ENCODE data around the gene MAP2K5.
A peak's percentile ranks its signal among the peaks of the same experiment; 100 is the strongest.

MAP2K5 gene

DNA sequence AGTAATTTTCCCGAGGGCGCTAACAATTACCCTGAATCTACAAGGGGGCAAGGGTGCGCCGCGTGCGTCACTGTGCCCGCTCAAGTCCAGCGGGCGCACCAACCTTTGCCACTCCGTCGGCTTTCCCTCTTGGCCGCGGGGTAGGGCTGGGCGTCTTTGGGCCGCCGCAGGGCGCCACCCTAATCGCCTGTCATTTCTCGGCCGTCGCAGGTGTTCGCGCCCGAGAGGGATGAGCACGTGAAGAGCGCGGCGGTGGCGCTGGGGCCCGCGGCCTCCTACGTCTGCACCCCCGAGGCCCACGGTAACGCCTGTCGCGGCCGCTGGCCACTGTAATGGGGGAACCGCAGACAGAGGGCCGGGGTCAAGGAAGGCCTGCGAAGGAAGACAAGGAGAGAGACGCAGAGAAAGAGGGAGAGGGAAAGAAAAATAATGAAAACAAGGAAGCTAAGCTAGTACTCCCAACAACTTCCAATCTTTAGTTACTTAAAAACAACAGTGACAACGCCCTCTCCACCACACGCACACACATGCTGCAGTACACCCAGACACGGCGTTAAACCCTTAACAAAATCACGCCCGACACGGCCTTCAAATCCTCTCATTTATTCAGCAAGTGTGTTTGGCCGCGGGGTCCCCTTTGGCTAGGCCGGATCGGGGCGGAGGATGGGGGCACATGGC, 286.6 kb downstream of the MAP2K5 start:
- DNase-seq = no peak

DNA sequence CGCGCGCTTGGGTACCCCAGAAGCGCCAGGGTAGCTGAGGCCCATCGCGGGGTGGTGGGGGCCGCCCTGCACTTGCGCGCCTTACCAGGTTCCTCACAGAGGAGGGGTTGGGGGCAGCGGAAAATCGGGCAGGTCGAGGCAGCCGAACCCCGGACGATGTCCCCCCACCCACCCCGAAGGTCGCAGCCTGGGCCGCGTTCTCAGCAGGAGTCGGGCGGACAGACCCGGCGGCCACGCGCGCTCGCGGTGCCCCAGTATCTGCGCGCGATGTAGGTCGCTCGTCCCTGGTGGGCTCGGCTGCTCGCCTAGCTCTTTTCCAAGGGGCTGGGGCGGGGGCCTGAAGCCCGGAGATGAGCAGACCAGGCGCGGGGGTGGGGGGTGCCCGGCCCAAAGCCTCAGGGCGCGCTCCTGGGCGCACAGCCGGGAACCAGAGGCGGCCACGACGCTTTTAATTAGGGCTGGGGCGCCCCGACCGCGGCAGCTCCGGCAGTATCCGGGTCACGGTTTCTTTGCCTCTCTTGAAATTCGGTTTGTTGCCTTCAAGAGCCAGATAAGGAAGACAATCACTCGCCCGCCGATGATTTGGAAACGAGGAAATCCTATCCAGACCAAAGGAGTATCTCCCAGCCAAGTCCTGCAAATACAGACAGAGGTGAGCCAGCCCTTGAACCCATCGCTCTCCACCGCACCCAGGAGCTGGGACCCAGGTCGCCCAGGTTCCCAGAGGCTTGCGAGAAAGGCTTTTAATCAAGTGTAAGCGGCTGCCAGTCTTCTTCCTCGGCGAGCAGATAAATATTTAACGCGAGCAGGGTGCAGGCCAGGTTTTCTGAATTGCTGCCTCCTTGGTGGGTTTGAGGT, 287.4 kb downstream of the MAP2K5 start:
- DNase-seq = no peak

DNA sequence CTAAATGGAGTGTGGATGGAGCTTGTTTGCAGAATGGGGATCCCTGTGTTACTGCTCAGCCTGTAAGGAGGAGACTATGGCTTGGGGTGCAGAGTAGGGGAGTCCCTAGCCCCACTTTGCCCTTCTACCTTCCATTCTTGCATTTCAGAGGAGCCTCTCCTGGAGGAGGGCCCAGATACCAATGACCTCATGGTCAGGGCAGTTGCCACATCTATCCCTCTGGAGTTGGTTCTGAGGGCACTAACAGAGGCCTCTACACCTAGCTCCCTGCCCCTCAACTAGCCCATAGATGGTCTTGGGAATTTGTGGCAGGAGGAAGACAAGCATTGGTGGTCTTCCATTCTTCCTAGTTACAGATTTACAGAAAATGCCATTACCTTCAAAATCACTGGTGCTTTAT, 288.9 kb downstream of the MAP2K5 start:
- DNase-seq = no peak

DNA sequence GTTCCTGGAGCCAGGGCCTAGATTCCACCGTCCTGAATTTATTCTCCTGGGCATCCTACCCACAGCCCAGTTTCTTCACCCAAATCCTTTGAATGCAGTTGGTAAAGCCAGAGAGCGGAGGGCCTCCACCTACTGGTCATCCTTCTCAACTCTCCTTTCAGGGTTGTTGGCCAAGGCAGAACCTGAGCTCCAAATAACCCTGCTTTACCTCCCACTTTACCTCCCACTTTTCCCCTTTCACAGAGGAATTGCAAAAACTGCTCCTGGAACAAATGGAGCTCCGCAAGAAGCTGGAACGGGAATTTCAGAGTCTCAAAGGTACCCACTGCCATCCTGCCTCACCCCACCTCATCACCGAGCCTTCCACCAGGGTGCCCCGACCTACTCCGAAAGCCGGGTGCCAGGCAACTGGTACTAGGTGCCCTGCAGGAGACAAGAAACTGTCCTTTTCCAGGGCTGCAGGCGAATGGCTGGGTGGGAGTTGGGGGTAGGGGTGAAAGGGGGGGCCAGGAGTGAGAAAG, 289.6 kb downstream of the MAP2K5 start:
- no peak for DNase-seq

DNA sequence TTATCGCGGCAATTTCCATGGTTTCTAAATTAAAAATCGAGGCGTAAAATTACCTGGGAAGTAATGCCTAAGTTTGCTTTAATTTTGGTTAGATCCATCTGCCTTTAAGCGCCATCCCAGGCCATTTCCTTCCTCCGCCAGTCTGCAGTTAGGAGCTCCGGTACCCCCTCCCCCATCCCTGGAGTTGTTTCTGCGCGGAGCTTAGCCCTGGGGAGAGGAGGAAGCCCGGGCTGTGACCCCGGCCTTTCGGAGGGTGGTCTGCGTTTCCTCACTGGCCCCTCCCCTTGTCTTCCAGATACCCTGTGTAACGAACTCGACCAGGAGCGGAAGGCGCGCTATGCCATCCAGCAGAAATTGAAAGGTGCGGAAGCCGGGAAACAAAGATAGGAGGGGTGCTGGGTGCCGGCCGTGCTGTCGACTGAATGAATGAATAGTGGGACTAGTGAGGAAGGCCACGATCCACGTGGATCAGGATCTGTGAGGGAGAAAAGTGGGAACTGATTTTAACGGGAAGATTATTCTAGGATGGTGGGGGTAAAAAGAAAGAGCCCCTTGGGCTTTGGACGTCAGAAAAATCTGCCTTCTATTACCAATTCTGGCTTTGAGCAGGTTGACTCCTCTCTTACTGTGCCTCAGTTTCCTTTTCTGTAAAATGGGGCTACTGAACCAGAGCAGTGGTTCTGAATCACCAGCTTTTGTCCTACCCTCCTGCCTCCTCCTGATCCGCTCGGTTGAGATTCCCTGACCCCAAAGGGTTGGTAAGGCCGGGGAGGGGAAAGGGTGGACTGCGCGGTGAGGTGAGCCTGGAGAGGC, 290.6 kb downstream of the MAP2K5 start:
- DNase-seq = no peak

DNA sequence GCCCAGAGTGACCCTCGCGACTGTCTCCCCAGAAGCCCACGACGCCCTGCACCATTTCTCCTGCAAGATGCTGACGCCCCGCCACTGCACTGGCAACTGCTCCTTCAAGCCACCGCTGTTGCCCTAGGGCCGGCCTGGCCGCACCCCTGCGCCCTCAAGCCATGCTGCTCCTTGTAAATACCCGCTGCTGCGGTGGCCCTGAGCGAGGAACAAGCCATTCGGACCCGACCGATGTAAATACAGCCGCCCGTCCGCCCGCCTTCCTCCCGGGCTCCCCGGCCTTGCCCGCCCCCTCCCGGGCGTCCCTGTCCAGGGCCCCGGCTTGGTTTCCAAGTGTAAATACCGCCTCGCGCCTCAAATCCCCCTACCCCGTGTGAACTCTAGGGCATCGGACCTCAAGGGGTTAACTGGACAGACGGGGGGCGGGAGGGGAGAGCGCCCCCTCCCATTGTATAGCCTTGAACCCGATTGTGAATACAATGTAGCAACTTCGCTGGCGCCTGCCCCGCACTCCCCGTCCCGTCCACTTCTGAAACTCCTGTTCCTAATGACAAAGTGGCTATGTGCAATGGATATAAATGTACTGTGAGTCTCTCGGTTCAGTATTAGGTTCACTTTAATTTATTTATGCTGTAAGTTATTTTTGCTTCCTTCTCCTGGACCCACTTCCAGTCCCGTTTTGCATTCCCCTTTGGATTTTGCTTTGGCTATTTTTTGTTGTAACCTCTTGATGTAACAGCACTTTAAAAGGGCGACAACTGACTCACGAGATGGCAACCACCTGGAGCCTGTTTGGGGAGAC, 291.4 kb downstream of the MAP2K5 start:
- peak; percentile 63 for DNase-seq

DNA sequence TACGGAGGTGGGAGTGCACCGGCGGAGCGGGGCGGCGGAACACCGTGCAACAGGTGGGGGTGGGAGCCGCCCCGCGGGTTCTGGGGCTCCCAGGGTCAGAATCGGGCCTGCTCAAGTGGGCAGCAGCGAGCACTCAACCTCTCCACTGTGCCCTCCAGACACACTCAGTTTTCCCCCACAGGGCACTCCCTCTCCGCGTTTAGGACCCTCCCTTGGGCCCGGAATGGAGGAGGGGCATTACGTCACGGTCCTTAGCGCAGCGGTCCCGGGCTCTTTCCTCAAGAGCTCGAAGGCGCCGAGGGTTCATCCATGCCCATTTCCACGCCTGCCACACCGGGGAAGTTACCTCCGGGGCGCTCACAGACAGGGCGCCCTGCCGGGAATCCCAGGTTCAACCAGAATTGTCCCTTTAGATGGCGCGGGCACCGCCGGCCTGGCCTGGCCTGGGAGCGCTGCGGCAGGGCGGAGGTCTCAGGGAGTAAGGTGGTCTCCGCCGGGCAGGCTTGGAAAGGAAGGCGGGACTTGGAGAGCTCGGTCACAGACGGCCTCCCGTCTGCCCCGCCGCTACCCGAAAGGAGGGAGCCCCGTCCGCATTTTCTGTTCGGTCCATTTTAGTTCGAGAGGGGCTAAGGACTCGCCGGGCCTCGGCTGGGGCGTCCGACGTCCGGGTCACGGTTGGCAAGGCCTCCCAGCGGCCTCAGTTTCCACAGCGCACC, 292.2 kb downstream of the MAP2K5 start:
- DNase-seq = peak; percentile 43

DNA sequence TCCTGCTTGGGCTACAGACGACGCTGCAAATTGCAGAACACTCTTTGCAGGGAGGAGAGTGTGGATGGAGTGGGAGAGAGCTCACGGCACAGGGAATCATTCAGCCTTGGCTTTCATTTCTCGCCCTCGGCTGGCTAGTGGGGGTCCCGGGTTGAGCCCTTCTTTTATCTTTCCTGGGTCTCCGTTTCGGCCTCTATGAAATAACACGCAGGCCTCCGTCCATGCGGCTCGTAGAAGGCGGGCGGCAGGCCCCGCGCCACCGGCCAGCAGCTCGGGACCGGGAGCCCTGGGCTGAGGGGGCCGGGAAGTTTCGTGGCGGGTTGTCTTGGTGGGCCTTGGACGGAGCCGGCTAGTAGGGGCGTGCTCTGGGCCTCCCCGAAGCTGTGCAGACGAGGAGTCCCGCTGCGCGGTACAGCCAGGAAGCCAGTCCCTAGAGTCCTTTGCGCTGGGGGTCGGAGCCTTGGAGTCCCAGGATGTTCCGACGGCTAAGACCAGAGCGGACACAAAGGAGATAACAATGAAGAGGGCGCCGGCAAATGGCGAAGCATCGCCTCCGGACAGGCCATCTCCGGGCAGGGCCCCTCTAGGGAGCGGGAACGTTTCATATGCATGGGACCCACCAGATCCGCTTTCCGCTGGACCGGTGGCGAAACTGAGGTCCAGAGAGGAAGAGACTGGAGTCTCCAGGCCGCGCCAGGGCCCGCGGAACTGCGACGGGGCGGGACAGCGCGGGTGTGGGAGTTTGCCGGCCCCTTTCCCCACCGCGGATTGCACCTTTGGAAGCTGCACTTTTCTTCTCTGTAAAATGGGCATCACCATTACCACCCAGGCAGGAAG, 293.0 kb downstream of the MAP2K5 start:
- DNase-seq = peak; percentile 32

DNA sequence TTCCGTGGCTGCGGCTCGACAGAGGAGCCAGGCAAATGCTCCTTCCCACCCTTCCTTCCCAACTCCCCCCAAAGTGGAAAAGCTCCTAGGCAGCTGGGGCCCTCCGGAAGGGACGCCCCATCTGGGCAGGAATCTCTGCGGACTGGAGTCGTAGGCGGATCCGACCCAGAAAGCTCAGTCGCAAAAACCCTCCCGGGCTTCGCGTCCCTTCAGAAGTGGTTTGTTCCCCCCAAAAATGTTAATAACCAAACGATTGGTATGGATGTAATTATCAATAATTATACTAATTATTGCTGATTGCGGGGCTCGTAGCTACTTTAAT, 293.6 kb downstream of the MAP2K5 start:
- DNase-seq = no peak

DNA sequence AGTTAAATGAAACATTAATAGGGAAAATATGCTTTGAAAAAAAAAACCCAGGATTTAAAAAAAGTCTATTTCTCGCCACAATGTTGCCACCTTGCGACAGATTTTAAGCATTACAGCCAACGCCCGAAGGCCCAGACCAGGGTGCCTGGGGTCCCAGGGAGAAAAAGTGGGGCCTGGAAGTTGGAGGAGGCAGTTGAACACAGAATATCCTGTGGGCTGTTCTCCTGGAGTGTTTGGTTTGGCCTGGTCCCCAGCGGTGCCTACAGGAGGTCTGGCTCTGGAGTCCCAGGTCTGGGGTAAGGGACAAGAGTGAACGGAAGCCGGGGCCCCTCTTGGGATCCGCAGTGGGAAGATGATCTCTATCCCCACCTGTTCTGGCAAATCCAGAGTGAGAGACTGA, 294.0 kb downstream of the MAP2K5 start:
- peak; percentile 67 for DNase-seq

DNA sequence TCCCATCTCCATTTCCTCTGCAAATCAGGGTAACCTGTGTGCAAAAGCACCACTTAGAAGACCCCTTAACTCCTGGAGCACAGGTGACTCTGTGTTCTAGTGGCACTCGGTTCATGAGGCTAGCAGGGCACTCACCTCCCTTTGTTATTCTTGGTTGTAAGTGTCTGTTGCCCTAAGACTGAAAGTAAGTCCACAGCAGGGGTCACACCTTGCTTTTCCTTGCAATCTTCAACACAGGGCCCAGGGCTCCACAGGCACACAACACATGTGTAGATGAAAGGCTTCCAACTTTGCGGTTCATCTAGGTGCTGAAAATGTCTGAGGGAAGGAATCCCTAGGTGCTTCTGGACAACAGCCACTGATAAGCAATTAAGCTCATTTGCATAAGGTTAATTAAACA, 294.5 kb downstream of the MAP2K5 start:
- no peak for DNase-seq

DNA sequence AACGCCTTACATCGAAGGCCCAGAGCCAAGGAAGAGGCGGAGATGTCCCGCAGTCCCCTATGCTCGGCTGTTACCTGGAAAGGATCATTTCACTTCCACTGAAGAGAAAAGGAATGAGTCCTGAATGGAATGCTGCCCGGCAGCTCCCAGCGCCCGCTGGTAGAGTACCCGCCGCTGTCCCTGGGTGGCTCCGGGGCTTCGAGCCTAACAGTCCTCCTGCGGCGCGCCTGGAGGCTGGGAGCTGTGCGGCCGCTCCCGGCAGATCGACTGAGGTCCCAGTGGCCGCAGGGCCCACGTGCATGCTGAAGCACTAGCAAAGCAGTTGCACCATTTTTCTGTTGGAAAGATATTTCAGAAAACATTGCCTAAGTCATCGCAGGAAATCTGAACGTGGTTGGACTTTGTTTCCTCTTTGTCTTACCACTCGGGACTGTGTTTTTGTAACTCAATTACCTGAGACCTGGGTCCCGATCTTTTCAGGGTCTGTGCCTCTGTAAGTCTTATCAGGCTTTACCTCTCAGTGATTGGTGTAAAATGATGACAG, 296.4 kb downstream of the MAP2K5 start:
- no peak for DNase-seq

DNA sequence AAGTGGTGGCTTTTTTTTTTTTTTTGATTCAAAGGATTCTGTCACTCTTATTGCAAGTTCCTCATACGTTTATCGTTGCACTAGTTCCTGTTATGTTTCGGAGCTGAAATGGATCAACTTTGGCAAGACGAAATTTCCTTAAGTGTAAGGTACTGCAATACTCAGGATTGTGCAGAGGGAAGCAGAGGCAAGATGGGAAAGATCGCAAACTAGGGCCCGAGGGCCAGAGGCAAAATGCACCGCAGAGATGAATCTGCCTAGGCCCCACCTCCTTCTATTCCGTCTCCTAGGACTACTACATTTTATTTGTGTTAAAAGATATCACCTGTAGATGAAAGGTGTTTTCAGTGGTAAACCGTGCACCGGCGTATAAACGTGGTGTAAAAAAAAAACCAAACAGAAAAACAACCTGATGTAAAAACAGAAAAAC, 297.0 kb downstream of the MAP2K5 start:
- DNase-seq = peak; percentile 42

DNA sequence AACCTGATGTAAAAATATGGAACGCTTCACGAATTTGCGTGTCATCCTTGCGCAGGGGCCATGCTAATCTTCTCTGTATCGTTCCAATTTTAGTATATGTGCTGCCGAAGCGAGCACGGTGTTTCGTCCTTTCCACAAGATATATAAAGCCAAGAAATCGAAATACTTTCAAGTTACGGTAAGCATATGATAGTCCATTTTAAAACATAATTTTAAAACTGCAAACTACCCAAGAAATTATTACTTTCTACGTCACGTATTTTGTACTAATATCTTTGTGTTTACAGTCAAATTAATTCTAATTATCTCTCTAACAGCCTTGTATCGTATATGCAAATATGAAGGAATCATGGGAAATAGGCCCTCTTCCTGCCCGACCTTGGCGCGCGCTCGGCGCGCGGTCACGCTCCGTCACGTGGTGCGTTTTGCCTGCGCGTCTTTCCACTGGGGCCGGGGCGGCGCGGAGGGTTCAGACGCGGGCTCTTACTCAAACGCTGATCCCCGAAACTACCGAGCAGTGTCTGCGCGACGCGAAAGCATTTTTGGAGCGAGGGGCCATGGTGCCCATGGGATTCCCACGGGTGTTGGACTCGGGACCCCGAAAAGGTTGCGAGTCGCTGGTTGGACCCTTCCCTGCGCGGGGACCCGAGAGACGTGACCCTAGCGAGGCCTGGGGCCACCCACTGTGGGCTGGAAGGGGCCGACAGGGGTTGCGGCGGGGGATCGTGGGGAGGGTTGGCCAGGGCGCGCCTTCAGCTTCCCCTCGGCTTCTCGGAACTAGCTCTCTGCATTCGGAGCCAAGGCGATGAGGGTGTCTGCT, 297.6 kb downstream of the MAP2K5 start, which contains the start of gene RNU6-1:
Gene RNU6-1, minus strand, starts transcription at position 117 of the 820 bp plus-strand sequence.
- DNase-seq = peak; percentile 96

DNA sequence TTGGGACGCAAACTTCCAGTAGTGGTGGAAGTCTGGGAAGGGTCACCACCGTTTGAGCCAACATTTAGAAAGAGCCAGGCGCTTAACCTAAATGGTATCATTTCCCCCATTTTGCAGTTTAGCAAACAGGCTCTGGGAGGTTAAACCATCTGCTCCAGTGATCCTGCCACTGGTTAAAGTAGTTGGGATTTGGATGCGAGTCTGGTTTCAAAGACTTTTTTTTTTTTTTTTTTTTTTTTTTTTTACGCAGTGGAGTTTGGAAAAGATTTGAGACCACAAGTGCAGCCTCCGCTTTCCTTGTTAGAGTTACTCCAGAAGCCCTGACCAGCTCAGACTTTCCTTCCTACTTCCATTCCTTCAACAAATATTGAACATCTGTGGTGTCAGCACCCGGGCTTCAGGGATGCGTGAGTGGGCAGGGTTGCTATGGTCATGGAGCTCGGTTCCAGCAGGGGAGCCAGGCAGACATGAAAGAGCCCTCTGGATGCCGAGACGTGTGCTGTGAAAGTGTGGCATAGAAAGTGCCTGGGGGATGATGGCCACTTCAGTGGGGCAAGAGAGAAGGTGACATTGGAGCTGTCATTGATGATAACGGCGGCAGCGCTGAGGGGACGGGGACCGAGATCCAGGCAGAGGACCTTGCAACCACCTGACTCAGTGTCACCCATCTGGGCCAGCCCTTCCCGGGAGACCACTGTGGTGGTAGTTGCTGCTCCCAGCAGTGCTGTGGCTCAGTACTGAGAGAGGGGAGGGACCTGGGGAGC, 298.4 kb downstream of the MAP2K5 start:
- DNase-seq = peak; percentile 31

DNA sequence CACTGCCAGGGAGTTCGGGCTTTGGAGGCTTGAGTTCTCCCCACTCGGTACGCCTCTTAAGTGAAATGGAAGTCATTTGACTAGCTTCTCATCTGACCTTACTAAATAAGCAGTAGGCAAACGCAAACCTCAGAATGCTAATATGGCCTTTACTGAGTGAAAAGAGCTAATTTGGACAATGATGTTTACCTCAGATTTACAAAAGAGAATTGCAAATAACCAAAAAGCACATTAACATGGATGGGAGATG, 298.9 kb downstream of the MAP2K5 start:
- no peak for DNase-seq

DNA sequence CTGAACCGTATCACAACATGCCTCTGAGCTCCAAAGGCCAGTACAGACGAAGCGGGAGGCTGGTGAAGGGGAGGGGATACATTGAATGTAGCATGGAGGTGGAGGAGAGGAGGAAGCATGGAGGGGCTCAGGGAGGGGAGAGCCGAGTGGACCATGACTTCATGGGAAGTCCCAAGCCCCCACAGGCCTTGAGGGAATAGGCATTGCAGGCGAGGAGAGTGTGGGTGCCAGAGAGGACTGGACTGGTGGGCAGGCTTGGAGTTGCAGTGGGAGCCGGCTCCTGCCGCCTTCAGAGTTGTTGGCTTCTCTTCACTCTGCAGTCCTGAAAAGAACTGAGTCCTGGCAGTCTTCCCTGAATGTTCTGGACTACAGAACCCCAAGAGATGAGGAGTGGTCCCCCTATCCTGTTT, 300.6 kb downstream of the MAP2K5 start:
- no peak for DNase-seq

DNA sequence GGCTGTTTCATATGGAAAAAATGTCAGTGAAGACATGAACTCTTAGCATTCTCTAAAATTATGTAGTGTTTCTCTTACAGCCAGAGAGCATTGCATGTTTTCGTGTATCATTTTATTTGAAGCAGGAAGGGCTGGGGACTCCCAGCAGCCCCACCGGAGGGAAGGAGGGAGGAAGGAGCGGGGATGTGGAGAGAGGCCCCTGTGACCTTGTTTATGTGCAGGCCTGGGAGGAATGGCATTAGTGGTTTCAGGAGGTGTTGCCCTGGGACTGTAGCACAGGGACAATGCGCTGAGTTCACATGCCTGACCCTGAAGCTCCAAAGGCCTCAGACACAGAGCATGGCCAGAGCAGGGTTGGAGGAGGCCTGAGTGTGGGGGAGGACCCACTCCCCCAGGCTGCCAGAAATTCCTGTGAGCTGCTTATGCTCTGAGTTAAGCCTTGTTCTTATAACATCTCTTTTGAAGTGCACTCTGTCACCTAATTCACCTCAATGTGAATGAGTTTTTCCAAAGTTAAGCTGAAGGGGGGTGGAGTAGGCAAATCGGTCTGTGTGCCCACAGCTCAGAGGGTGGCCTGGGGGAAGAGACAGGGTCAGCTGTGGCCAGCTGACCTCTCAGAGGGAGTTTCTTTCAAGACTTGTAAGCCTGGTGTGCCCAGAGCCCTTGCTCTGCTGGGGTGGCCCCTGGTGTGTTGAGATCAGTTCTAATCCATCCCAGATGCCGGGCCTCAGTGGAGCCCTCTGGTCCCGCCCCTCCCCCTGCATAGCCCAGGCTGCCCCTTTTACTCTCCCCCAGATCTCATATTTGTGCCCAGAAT, 301.3 kb downstream of the MAP2K5 start:
- no peak for DNase-seq

Measured in CD4-positive, alpha-beta T cell treated with Interleukin-17A for 4 hours (primary cell).